GM20000 (cell line): Measurements from ENCODE around the gene HNRNPR.

Experiments used
- DNase-seq: peaks from one replicate; pipeline ENCODE4 v3.0.0; 2012; ENCODE audit warnings: low spot score
- TF ChIP-seq, protein P1 (sequence below): IDR thresholded peaks from 2 replicates; pipeline ENCODE4 v1.5.1; 2012; ENCODE audit warnings: mild to moderate bottlenecking, control low read depth; ENCODE audit errors: extremely low read depth, missing control alignments

Gene HNRNPR

GRCh38 chr1:23354245-23354644, 10.2 kb upstream of the HNRNPR start:
- DNase-seq: no peak
- TF ChIP-seq, protein P1, sequence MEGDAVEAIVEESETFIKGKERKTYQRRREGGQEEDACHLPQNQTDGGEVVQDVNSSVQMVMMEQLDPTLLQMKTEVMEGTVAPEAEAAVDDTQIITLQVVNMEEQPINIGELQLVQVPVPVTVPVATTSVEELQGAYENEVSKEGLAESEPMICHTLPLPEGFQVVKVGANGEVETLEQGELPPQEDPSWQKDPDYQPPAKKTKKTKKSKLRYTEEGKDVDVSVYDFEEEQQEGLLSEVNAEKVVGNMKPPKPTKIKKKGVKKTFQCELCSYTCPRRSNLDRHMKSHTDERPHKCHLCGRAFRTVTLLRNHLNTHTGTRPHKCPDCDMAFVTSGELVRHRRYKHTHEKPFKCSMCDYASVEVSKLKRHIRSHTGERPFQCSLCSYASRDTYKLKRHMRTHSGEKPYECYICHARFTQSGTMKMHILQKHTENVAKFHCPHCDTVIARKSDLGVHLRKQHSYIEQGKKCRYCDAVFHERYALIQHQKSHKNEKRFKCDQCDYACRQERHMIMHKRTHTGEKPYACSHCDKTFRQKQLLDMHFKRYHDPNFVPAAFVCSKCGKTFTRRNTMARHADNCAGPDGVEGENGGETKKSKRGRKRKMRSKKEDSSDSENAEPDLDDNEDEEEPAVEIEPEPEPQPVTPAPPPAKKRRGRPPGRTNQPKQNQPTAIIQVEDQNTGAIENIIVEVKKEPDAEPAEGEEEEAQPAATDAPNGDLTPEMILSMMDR: no peak

GRCh38 chr1:23352096-23352695, 8.1 kb upstream of the HNRNPR start:
- TF ChIP-seq, protein P1: no peak
- DNase-seq: no peak

- TF ChIP-seq, protein P1: no peak
- no peak for DNase-seq
Observed at GRCh38 chr1:23345920-23346319, 1.8 kb upstream of the HNRNPR start.

DNA sequence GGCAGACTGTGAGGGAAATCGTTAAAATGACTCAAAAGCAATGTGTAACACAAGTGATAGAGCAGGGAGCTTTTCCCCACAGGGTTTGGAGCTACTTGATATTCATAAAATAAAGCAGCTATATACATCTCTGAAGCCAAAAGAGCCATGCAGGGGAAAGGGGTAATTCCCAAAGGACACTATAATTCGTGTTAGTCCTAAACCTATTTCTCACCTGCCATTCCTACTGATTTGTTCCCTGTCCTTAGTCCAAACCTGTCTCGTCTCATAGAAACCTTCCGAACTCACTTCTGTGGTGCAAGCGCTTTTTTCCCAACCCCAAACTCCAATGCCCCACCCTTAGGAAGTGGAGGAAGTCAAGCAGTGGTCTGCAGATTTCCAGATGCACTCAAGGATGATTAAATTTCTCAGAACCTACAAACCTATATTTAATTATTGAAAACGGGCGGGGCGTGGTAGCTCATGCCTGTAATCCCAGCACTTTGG, 946 bp upstream of the HNRNPR start:
- DNase-seq: peak; percentile 10
- TF ChIP-seq, protein P1: no peak

DNA sequence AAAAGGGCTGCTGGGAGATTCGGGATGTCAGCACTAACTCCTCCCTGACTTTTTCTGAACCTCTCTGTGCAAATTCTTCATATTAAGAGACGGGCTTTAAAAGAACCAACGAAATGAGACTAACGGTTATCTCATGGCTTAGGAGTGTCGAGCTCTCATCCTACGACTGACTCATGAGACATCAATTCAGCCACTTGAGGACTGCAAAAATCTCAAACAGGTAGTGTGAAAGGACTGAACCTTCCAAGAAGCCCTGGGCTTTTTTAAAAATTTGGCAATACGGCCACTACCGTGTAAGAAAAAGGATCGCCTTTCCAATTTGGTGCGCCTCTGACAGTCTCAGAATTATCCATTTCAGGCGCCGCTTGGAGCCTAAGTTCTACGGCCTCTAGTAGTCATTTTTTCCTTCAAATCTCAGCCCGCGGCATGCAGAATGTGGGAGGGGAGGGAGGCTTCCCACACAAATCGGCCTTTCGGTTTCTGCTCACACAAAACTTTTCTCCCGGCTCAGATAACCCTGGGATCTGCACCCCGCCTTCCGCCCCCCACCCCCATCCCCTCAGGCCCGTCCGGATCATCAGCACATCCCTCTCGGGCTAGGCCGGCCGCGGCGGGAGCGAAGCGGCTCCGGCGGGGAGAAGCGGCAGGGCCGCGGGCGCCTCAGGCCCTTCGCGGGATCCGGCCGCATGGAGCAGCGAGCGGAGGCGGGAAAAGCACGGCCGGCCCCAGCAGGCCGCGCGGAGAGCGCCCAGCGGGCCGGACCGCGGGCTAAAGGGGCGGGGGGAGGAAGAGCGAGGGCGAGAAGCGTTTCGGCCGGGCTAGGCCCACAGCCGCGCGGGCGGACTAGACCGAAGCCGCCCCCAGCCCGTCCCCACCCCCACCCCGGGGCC, 618 bp downstream of the HNRNPR start:
- TF ChIP-seq, protein P1: no peak
- peak; percentile 56 for DNase-seq

DNA sequence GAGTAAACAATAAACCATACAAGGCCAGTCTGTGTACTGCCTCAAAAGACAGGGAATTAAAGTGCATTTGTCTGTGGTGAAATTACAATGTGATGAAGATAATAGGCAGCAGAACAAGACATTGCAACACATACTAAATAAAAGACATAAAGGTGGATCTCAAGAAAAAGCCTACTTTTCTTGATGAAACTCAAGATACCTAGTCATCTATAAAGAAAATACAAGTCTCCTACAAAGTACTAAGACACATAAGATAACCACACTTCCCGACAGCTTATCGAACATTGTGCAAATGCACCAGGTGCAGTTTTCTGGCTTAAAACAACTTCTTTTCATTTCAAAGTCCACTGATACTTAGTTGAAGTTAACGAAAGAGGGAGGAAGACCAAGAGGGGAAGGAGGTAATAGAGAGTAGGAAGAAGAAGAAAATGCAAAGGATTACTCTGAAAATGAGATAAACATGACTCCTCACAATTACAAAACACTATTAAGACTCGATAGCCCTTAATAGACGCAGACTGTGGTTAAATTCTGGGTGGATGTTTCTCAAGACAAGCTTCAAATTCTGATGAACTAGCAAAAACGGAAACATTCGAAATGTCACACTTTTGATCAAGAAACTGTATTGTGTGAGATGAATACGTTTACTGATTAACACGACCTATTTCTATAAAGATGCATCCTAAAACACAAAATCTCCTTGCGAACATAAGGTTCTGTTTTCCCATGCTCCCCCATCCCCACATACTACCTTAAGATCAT, 2.0 kb downstream of the HNRNPR start:
- no peak for DNase-seq

More for the DNA sequence above, 2.0 kb downstream of the HNRNPR start:
- TF ChIP-seq, protein P1: no peak
